GM18499 (cell line): ENCODE results near the gene PLEKHA5.
"Not testable (repeated sequence)": the region's sequence is repeated elsewhere in the genome, so short reads cannot be mapped to it uniquely, and the experiment has no call there.

ENCODE experiments used
- ATAC-seq: cut with Tn5 transposase; IDR thresholded peaks from one replicate; pipeline ENCODE4 v1.9.1; 2021; ENCODE audit warnings: moderate number of reproducible peaks; ENCODE audit not compliant: insufficient read depth, unreplicated experiment

Gene PLEKHA5

DNA sequence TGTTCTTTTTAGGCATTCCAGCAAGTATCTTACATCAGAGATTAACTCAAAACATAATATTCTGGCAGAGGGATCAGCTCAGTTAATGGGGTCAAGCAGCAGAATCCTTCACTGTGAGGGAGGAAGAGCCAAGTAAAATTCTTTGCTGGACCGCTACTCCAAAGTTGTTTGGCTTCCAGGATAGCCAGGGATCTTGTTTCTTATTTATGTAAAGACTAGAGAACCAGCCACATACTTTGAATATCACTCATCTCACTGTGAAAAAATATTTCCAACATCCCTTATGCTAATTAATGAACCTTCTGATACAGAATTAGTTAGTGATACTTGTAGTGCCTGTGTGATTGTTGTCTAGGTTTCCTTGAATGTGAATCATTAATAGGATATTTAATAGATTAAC, 94.2 kb downstream of the PLEKHA5 start:
- no peak for ATAC-seq

DNA sequence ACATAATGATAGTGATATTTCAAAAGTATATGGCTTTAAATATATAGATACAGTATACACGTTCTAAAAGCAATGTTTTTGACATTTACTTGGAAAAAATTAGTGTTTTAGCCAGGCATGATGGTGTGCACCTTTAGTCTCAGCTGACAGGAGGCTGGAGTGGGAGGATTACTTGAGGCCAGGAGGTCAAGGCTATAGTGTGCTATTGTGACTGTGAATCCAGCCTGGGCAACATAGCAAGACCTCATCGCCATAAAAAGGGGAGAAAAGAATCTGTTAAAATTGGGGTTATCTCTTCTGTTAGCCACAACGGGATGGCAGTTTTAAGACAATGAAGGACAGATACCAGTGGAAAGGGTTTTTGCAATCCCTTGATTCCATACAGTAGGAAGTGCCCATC, 95.2 kb downstream of the PLEKHA5 start:
- ATAC-seq, result no peak

DNA sequence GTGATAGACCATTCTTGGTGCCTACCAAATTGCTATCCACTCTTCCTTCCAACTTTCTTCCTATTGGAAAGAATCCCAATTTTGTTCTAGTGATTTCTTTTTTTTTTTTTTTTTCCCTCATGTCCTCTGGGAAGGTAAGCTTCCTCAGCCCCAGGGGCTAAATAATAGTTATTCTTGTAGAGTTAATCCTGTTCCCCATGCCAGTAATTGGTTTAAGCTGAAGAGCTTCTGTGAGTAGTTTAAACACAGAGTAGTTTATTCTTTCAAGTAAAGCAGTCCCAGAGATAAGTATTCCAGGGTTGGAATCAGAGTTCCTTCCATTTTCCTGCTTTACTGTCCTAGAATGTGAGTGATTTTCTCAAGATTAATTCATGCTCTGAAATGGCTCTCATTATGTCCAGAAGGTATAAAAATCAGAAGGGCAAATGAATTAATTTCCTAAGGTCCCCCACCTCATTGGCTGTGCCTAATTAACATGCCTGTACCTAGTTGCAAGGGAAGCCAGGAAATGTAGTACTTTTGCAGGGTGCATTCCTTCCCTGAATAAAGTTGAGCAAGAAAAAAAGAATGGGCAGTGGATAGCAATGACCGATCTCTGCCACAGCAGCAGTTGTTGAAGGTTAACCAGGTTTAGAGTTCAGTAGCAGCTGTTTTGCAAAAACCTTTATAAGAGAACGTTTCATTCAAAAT, 97.8 kb downstream of the PLEKHA5 start:
- ATAC-seq, result no peak

DNA sequence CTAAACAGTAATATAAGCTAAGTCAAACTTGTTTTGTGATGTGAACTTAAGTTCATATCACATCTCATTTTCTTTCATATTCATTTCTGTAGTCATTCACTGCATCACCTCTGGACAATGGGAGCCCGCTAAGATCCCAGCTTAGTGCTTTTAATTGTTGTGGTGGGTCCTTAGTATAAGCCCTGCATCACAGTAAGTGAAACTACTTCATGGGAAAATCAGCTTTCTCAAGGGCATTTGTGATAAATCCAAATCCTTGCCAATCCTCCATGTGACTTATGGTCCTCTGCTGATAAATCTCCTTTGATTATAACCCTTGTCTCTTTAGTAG, 98.3 kb downstream of the PLEKHA5 start:
- no peak for ATAC-seq

DNA sequence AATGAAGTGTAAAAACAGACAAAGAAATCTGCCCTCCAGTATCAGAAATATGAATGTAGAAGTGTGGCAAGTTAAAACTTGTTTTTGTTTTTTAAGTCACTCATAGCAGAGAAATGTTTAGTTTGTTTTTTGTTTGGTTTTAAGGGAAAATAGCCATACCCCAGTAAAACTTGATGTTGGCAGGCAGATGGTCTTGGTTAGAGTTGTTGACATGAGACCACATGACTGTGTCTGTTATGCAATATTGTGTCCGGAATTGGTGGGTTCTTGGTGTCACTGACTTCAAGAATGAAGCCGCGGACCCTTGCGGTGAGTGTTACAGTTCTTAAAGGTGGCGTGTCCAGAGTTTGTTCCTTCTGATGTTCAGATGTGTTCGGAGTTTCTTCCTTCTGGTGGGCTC, 99.5 kb downstream of the PLEKHA5 start:
- ATAC-seq, result not testable (repeated sequence)

DNA sequence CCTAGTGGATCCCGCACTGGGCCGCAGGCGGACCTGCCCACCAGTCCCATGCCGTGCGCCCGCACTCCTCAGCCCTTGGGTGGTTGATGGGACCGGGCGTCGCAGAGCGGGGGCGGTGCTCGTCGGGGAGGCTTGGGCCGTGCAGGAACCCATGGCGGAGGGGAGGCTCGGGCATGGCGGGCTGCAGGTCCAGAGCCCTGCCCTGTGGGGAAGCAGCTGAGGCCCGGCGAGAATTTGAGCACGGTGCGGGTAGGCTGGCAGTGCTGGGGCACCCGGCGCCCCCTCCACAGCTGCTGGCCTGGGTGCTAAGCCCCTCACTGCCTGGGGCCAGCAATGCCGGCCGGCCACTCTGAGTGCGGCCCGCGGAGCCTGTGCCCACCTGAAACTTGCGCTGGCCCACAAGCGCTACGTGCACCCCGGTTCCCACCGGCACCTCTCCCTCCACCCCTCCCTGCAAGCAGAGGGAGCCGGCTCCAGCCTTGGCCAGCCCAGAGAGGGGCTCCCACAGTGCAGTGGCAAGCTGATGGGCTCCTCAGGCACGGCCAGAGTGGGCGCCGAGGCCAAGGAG, 100.8 kb downstream of the PLEKHA5 start:
- ATAC-seq, result no peak

DNA sequence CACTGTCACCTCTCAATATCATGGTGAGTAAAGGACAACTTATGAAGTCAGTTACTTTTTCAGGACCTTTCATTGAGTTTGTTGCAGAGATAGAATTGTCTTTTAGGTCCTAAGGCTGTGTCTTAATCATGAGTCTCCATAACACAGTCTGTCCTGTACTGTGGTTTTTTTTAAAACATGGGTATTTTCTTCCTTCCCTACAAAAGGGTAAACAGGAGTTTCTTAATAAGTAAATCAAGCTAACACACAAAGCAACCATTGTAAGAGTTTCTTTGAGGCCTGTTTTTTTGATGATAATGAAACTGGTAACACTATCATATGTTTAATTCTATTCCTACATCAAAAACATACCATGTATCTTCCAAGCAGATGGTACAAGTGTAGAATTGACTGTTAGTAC, 101.4 kb downstream of the PLEKHA5 start:
- ATAC-seq, result no peak

DNA sequence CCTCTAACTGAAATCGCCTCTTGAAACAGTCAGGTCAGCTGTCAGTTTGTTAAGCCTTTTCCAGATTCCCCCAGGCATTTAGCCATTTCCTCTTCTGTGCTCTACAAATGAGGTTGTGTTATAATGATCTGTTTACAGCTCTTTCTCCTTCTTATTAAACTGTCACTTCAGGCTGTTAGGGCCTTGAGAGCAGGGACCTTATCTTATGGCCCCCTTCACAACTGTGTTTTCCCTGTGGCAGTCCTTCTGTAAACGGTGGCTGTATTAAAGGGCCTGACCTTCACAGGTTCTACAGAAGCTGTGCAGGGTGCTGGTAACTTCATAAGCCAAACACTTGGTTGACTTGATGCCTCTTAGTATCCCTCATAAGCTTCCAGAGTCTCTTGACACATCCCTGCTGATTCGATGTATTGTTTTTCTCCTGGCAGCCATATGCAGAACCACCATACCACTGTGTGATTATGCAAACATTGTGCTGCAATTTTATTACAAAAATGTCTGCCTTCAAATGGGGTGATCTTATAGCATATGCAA, 104.7 kb downstream of the PLEKHA5 start:
- no peak for ATAC-seq

DNA sequence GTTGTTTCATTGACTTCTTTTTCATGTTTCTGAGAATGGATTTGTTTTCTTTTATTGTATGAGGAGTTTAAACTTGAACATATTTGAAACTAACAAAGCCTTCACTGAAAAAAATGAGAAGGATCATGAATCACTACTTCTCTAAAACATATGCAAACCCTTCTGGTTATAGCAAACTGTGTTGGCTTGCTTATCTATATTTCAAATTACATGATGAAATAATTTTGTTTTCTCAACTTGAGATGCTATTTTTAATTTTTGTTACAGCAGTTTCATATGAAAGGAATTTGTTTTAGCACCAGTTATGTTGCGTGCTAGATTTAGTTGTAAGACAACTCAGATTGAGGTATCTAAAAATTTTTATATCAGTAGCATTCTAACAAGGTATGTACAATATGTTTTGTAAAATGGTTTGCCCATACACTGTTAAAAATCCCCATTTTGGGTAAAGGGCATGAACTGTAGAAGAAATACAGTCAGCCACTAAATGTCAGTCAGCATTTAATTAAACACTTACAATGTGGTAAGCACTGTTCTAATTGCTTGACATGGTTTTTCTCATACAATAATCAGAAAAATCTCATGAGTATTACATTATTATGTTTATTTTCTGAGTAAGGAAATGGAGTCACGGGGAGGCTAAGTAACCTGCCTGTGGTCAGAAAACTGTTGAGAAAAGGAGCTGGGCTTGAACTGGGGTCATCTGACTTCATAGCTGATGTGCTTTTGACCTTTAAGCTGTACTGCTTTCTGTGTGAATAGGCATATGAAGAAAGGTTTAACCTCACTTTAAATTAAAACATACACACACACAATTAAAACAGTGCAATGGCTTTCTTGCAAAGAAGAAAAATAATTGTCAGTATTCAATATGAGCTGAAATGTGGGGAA, 105.7 kb downstream of the PLEKHA5 start:
- no peak for ATAC-seq

DNA sequence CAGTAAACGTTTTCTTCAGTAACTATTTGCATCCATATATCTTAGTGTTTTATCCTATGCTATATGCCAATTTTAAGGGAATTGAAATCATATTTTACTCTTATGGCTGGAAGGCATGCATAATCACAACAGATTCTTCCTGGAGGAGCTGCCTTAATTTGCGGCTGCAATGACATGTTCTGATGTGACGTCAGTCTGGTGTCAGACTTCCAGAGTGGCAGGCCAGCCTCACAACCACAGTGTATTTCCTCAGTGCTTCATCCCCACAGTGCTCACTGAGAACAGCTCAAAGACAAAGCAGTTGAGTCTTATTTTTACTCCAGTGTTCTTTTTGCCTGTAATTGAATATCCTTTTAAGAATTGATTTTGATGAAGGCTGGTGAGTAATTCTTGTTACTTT, 107.1 kb downstream of the PLEKHA5 start:
- ATAC-seq, result no peak

DNA sequence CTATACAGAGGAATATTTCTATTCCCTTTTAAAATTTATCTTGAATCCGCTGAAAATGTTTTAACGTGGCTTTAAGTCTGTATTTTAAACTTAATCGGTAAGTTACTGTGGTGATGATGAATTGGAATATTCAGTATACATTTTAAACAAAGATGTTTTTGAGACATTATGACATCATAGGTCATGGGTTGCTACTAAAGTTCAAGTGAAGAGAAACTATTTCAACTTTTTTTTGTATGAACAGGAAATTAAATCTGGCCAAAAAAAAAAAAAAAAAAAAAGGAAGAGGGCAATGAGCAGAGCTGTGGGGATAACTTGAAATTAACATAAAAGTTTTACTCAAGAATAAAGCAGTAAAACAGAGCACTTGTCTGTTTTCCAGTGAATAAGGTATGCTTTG, 109.0 kb downstream of the PLEKHA5 start:
- no peak for ATAC-seq

DNA sequence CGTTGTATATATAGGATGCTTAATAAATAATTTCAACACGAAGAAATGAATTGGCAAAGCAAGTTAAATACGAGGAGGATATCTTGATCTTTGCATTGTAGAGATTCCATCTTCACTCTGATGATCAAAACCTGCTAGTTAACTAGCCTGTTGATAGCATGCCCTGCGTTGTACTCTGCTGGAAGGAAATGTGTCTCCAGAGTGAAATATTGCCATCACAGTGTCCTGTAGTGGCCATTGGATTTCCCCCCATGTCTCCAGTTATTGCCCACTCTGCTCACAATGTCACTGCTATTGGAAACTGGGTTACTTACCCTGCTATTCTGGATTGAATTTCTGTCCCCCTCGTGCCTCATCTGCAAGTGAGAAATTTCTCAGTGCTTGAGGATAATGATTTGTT, 109.6 kb downstream of the PLEKHA5 start:
- no peak for ATAC-seq

DNA sequence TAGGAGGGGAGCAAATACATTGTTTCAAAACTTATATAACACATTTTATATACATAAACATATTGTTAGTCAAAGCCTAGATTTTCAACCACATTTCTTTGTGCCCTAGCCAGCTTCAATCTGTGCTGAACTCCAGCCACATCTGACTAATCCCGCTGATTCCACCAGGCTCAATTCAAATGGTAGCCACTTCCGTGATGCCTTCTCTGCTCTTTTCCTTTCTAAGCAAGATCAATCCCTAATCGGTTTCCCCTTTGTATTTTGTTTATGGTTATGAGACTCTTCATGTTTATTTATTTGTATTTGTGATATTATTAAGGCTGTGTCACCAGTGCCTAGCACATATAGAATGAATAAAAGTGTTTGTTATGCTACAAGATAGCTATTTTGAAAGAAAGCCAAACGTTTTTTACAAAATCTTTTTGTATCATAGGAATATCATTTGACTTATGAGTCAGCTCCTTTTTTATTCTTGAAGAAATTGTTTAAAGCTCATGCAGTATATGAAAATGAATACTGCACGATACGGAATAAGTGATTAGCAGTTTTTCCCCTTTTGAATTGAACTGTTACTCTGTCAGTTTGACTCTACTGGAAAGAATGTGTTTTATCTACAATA, 110.2 kb downstream of the PLEKHA5 start:
- ATAC-seq, result no peak

DNA sequence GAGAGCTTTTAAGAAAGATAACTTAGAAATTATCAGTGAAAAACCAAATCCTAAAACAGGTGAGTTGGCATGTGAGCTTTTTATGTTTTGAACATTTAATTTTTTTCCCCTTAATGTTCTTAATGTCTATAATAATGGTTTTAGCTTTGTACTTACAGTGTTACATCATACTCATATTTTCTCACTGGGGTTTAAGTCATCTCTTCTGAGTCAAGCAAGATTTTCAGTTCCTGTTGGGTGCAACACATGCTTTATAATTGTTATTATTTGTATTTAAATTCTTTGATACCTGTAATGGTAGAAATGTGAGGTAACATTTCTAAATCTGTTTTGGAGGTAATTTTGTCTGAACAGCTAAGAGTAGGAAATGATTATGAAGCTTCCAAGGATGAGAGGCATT, 113.0 kb downstream of the PLEKHA5 start:
- ATAC-seq, result no peak

DNA sequence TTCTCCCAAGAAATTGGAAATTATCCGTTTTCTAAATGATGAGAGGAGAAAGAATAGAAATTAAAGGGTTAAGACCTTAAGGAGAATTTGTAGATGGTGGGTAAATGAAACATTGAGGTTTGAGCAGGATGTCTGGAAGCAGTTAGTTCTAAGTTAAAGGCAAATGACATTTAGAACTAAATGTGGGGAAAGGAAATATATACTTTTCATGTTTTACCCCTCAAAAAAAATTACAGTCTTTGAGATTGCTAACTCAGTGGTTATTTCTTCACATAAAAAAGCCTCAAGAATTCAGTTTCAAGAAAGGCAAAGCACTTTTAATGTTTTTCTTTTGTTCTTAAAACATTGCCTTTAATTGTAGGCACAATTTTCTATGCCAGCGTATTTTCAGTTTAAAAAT, 114.0 kb downstream of the PLEKHA5 start:
- no peak for ATAC-seq

DNA sequence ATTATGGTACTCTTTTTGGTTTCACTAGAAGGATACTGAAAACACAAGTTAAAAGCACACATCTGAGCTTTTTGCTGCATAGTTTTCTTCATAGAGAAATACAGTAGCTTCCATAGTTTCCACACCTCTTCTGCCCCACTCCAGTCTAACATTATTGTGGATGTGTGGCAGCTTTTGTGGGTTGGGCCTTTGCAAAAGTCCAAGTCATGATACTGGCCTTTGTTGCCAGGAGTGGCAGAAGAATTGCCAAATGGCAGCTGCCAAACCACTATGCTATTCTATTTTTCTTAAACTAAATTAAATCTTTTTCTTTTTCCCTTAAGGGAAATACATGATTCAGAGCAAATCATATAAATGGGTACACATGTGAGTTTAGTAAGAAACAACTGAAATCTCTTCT, 114.8 kb downstream of the PLEKHA5 start:
- no peak for ATAC-seq

DNA sequence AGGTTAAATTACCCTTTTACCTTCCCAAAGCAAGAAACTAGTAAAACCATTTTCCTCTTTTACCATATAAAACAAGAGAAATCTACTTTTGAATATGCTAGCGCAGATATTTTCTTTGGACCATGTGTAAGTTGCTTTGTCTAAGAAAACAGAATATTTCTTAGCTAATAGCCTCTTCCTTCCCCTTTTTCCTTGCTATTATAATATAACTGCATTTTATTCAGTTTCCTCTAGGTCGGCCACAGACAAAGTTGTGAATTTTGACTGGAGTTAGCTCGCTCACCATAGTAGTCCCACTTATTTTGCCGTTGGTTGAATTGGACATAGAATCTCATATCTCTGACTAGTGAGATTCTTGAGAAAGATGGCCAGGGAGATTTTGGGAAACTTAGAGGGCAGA, 115.6 kb downstream of the PLEKHA5 start:
- no peak for ATAC-seq

DNA sequence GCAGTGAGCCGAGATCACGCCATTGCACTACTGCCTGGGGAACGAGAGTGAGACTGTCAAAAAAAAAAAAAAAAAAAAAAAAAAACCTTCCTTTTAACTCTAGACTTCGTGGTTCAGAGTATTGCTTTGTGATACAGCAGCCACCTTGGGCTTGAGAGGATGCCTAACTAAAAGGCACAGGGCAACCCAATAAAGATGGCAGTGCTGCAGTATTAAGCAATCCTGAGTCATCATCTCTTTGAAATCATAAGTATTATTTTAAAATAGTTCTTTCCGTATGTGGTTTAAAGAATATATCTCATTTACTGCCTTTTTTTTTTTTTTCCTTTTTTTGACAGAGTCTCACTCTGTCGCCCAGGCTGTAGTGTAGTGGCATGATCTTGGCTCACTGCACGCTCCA, 116.1 kb downstream of the PLEKHA5 start:
- no peak for ATAC-seq

DNA sequence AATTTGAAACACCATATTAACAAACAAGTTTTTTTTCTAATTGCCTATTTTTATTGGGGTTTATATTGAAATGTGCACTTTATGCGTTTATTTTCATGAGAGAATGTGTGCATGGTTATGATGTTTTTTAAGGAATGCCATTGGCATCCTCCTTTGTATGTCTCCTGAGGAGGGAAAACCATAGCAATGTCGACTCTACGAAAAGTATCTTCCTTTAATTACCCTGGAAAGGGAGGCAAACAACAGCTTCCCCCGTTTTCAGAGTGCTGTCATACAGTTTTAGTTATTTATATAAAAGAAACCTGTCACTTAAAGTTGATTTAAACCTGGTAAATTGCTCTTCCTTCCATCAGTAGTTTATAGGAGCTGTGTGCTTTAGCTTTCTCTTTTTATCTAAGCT, 117.4 kb downstream of the PLEKHA5 start:
- no peak for ATAC-seq

DNA sequence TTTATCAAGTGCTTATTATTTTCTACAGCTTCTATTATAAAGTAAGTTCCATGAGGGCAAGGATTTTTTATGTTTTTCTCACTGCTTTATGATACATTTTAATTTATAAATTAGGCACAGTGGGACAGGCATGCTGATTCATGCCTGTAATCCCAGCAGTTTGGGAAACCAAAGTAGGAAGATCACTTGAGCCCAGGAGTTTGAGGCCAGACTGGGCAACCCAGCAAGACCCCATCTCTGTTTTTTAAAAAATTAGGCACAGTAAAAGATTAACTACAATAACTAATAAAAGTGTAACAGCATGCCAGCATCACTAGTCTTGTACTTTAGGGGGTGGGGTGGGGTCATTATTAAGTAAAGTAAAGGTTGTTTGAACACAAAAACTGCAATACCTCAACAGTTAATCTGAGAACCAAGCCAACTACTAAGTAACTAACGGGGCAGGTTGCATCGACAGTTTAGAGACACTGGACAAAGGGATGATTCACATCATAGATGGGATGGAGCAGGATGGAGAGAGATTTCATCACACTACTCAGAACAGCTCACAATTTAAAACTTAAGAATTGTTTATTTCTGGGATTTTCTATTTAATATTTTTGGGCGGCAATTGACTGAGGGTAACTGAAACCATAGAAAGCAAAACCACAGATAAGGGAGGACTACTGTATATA, 119.5 kb downstream of the PLEKHA5 start:
- ATAC-seq, result no peak
